Globus pallidus (tissue), 1 donor: ENCODE results near the gene TRIM29.

ENCODE experiments used
- DNase-seq: peaks from one replicate; pipeline ENCODE4 v3.0.0-alpha.2; 2015; ENCODE audit warnings: low spot score

TRIM29 gene

GRCh38 chr11:120139316-120140069 lies 1.6 kb upstream of the TRIM29 start:
- no peak for DNase-seq

GRCh38 chr11:120137187-120137610 lies 714 bp downstream of the TRIM29 start:
- no peak for DNase-seq

DNA sequence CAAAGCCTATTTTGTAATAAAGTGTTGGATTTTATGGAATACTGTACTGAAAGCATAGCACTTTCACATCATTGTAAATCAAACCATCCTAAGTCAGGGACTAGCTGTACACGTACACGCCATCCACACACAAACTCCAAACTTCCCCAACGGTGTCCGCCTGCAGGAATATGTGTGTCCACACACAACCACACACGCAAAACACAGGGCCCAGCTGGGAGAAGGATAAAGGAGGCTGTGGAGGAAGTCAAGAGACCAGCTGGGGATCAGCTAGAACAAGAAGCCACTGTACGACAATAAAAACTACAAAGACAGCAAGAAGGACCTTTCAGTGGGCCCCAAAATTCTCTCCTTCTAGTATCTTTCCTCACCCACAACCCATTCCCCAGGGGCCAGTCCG lies 1.6 kb downstream of the TRIM29 start:
- DNase-seq: no peak

- no peak for DNase-seq
These were observed 2.1 kb downstream of the TRIM29 start for GRCh38 chr11:120135838-120136237.

GRCh38 chr11:120134931-120135228 lies 3.0 kb downstream of the TRIM29 start:
- no peak for DNase-seq

GRCh38 chr11:120134106-120134930 lies 3.6 kb downstream of the TRIM29 start:
- no peak for DNase-seq

GRCh38 chr11:120133216-120134105 lies 4.5 kb downstream of the TRIM29 start:
- DNase-seq: no peak

DNA sequence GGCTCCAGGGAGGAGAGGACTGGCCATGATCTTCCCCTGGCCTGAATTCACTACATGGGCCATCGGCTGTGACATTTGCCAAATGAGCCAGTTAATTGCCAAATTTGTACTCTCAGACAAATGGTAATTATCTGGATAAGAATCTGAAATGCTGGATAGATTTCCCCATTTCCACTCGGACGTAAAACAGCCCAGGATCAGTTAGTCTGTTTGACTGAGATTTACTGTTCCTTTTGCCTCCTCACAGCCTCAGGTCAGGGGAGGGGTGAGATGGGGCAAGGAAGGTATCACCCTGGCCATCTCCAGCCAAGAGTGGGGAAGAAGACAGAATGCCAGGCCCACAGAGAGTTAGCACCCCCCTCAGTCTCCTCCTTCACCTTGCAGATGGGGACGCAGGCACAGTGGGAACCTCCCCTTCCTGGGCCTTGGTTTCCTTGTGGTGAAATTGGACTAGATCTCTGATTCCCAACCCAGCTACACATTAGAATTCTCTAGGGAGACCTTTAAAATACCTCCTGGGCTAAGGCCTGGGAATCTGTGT lies 5.2 kb downstream of the TRIM29 start:
- no peak for DNase-seq

- no peak for DNase-seq
These were observed 5.8 kb downstream of the TRIM29 start for GRCh38 chr11:120131941-120132644.

DNA sequence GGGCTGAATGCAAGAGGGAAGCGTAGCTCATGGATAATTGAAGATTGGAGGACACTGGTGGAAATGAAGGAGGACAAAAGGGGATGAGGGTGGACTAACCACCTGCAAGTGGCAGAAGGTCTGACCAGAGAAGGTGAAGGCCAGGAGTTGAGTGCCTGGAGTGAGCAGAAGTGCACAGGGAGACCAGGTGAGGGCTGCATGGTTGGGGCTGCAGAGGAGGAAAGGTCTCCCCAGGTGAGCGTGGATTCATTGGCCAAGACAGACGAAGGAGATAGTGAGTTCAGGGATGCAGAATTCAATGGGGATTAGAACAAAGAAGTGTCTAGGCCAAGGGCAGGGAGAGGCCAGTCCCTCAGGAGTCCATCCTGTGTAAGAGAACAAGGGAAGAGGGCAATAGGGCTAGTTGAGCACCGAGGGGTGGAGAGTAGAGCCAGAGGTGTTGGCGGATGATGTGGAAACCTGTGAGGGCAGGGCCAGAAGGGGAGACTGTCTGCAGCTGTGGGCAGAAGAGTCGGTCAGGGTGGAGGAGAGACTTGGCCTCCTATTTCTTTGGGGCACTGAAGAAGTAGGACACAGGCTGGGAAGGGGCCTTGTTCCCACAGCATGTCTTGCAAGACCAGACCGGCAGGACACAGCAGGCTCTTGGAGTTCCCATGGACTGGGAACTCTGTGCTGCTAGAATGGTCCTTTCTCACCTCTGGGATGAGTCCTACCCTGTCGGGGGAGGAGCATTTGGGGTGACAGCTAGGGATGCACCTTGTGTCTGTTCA lies 6.7 kb downstream of the TRIM29 start:
- no peak for DNase-seq

GRCh38 chr11:120130176-120130980 lies 7.5 kb downstream of the TRIM29 start:
- DNase-seq: no peak

DNA sequence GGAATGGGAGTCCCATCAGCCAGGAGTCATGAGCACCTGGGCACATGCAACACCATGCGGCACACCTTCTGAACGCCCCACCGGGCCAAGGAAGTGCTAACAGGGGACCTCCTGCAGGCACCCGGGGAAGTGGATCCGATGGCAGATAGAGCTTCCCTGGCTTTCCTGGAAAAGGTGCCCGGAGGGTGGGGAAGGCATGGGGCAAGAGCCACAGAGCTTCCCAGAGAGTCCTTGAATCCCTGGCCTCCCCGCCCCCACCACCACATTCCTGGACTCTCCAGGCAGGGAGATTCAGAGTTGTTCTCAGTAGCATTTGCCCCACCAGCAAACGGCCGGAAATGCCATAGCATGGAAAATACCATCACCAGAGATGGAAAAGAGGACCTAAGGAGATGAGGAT lies 8.3 kb downstream of the TRIM29 start:
- no peak for DNase-seq

GRCh38 chr11:120128392-120129119 lies 9.4 kb downstream of the TRIM29 start:
- DNase-seq: no peak

DNA sequence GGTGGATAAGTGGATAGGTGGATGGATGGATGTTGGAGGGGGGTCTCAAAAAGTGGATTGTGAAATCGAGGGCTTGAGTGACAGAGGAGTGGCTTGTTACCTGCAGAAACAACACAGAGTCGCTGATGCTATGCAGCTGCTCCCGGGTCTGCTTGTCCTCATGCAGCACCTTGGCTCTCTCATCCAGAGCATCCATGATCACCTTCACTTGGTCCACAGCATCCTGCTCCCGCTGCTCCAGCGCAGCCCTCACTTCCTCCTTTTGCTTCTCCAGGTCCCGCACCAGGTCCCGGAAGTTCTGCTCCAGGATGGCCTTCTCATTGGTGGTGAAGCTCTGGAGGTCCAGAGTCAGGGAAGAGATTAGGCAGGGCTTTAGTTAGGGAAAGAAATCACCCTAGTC lies 10.7 kb downstream of the TRIM29 start:
- DNase-seq: no peak

DNA sequence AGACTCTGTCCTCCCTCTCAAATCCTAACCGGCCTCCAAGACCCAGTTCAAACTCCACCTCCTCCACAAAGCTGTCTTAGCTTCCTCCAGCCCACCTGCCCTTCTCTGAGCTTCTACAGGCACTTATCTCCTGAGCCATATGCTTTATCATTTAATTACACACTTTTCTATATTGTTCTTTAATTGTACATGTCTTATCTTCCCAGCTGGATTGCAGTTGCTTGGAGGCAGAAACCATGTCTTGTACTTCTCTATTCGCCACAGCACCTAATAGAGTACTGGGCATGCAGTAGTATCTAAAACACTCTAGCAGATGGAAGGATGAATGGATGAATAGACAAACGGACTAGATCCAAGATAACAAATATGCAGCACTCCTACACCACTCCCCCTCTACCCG lies 11.3 kb downstream of the TRIM29 start:
- no peak for DNase-seq

GRCh38 chr11:120125509-120125908 lies 12.4 kb downstream of the TRIM29 start:
- DNase-seq: no peak

DNA sequence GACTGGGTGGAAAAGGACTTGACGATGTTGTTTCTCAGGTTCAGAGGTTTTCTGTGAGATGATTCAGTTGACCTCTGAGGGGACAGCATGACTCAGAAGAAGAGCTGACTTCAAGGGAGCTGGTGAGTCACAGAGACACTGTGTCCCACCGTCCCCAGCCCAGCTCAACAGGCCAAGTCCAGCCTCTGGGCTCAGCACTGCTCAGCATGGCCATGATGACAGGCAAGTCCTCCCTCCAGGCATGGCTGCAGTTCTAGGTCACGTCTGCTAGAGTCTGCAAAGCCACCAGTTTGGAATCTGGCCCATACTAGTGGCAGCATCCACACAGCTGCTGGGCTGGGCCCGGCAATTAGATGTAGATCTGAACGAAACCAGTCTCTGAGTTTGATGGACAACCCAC lies 12.9 kb downstream of the TRIM29 start:
- no peak for DNase-seq

GRCh38 chr11:120124355-120124754 lies 13.6 kb downstream of the TRIM29 start:
- DNase-seq: no peak

DNA sequence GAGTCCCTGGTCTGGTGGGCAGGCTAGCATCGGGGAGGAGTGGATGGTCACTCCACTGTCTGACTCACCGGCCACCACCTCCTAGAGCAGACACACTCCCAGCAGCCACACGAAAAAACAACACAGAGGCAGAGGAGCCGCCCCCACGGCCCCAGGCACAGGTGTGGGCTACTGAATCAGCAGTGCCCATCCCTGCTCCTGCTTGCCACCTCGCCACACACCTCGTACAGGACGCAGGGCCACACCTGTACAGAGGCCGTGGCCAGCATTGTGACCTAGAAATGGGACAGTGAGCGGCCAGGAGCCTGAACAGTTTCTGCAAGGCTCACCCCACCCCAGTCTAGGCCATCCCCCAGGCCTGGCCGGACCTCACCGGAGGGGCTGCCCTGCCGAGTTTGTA lies 14.0 kb downstream of the TRIM29 start:
- no peak for DNase-seq
